H9 (cell line): ENCODE data around the gene FBXL13. TPM values are rescaled to one million over a fixed set of nuclear protein-coding genes. Genes with fewer than 3 reads are reported as not detected.

Experiments used
- DNase-seq: peaks from one replicate; pipeline ENCODE4 v3.0.0-alpha.2; 2017
- H2AFZ ChIP-seq: one replicate; pipeline ENCODE4 v1.6.1; 2013; ENCODE audit warnings: mild to moderate bottlenecking, low read length, control low read depth, moderate library complexity
- H2AK5ac ChIP-seq: 2 replicates; pipeline ENCODE4 v1.6.1; 2013; ENCODE audit warnings: low read length, control low read depth, mixed read lengths; ENCODE audit not compliant: insufficient read length
- H2BK120ac ChIP-seq: one replicate; pipeline ENCODE4 v1.6.1; 2013; ENCODE audit warnings: low read depth, mild to moderate bottlenecking, low read length, control low read depth, inconsistent platforms; ENCODE audit not compliant: poor library complexity, severe bottlenecking
- H2BK12ac ChIP-seq: 2 replicates; pipeline ENCODE4 v1.6.1; 2013; ENCODE audit warnings: low read length, control low read depth, mixed read lengths, low read depth; ENCODE audit not compliant: insufficient read length
- H2BK15ac ChIP-seq: 2 replicates; pipeline ENCODE4 v1.6.1; 2013; ENCODE audit warnings: low read depth, low read length, control low read depth
- H2BK20ac ChIP-seq: one replicate; pipeline ENCODE4 v1.6.1; 2013; ENCODE audit warnings: low read depth, mild to moderate bottlenecking, low read length, control low read depth, inconsistent platforms; ENCODE audit not compliant: poor library complexity, severe bottlenecking
- H2BK5ac ChIP-seq: 2 replicates; pipeline ENCODE4 v1.6.1; 2013; ENCODE audit warnings: low read length, control low read depth, mixed read lengths; ENCODE audit not compliant: insufficient read length
- H3K14ac ChIP-seq: 2 replicates; pipeline ENCODE4 v1.6.1; 2013; ENCODE audit warnings: low read length, control low read depth; ENCODE audit not compliant: insufficient read depth
- H3K18ac ChIP-seq: 2 replicates; pipeline ENCODE4 v1.6.1; 2013; ENCODE audit warnings: low read depth, mild to moderate bottlenecking, mixed read lengths, low read length, control low read depth; ENCODE audit not compliant: insufficient read length
- H3K23ac ChIP-seq: 2 replicates; pipeline ENCODE4 v1.6.1; 2013; ENCODE audit warnings: low read length, control low read depth, mixed read lengths, low read depth; ENCODE audit not compliant: insufficient read length
- H3K23me2 ChIP-seq: 2 replicates; pipeline ENCODE4 v1.6.1; 2013; ENCODE audit warnings: low read depth, mild to moderate bottlenecking, mixed read lengths, low read length, control low read depth; ENCODE audit not compliant: insufficient read length, poor library complexity, severe bottlenecking
- H3K27ac ChIP-seq: 2 replicates; pipeline ENCODE4 v1.5.1; 2013; ENCODE audit warnings: low read length, control low read depth, mixed read lengths, low read depth; ENCODE audit not compliant: insufficient read length
- H3K27me3 ChIP-seq: 2 replicates; pipeline ENCODE4 v1.6.1; 2013; ENCODE audit warnings: low read length, control low read depth, inconsistent platforms; ENCODE audit not compliant: insufficient read depth
- H3K4ac ChIP-seq: 2 replicates; pipeline ENCODE4 v1.6.1; 2013; ENCODE audit warnings: low read depth, mild to moderate bottlenecking, control low read depth, inconsistent platforms, low read length, moderate library complexity
- H3K4me1 ChIP-seq: 2 replicates; pipeline ENCODE4 v1.6.1; 2013; ENCODE audit warnings: low read length, control low read depth, inconsistent platforms; ENCODE audit not compliant: insufficient read depth
- H3K4me2 ChIP-seq: 2 replicates; pipeline ENCODE4 v1.6.1; 2013; ENCODE audit warnings: low read length, control low read depth, mixed read lengths; ENCODE audit not compliant: insufficient read length, insufficient read depth
- H3K56ac ChIP-seq: 2 replicates; pipeline ENCODE4 v1.6.1; 2013; ENCODE audit warnings: low read depth, mild to moderate bottlenecking, mixed read lengths, low read length, control low read depth; ENCODE audit not compliant: insufficient read length
- H3K79me1 ChIP-seq: 2 replicates; pipeline ENCODE4 v1.6.1; 2013; ENCODE audit warnings: low read depth, mild to moderate bottlenecking, moderate library complexity, low read length, control low read depth, inconsistent platforms; ENCODE audit not compliant: insufficient read depth, poor library complexity, severe bottlenecking
- H3K79me2 ChIP-seq: 2 replicates; pipeline ENCODE4 v1.6.1; 2013; ENCODE audit warnings: low read length, control low read depth, inconsistent platforms; ENCODE audit not compliant: insufficient read depth
- H3K9ac ChIP-seq: 2 replicates; pipeline ENCODE4 v1.6.1; 2013; ENCODE audit warnings: low read length, control low read depth, mixed read lengths; ENCODE audit not compliant: insufficient read length; ENCODE audit errors: extremely low read depth
- H3K9me3 ChIP-seq: one replicate; pipeline ENCODE4 v1.6.1; 2013; ENCODE audit warnings: low read depth, low read length, inconsistent platforms; ENCODE audit not compliant: control insufficient read depth
- H3T11ph ChIP-seq: one replicate; pipeline ENCODE4 v1.6.1; 2013; ENCODE audit warnings: mild to moderate bottlenecking, low read length, control low read depth, inconsistent platforms
- H4K20me1 ChIP-seq: one replicate; pipeline ENCODE4 v1.6.1; 2013; ENCODE audit not compliant: control insufficient read depth, insufficient read length, insufficient read depth
- H4K5ac ChIP-seq: 2 replicates; pipeline ENCODE4 v1.6.1; 2013; ENCODE audit warnings: low read depth, mild to moderate bottlenecking, mixed read lengths, low read length, control low read depth; ENCODE audit not compliant: insufficient read length
- H4K8ac ChIP-seq: replicated peaks from 2 replicates; pipeline ENCODE4 v1.6.1; 2013; ENCODE audit warnings: low read length, control low read depth, mixed read lengths, low read depth; ENCODE audit not compliant: insufficient read length
- H4K91ac ChIP-seq: 2 replicates; pipeline ENCODE4 v1.6.1; 2013; ENCODE audit warnings: low read depth, mild to moderate bottlenecking, moderate library complexity, mixed read lengths, low read length, control low read depth; ENCODE audit not compliant: insufficient read length
- H3K27ac Mint-ChIP-seq, 3 experiments: 2 replicates in 2 of 3; 3 replicates in 1 of 3; pipeline ENCODE4 v1.8.0; 2020 to 2021; ENCODE audit warnings: mixed read lengths in 3 of 3, mild to moderate bottlenecking in 1 of 3, moderate library complexity in 1 of 3
- H3K27me3 Mint-ChIP-seq: 2 replicates; pipeline ENCODE4 v1.8.0; 2021; ENCODE audit warnings: low read depth, mild to moderate bottlenecking, moderate library complexity, mixed read lengths
- H3K36me3 Mint-ChIP-seq, 3 experiments: 2 replicates in 2 of 3; 3 replicates in 1 of 3; pipeline ENCODE4 v1.8.0; 2020 to 2021; ENCODE audit warnings: low read depth in 3 of 3, mixed read lengths in 3 of 3; ENCODE audit not compliant: insufficient read depth in 1 of 3
- H3K4me1 Mint-ChIP-seq, 2 experiments: 2 replicates each; pipeline ENCODE4 v1.8.0; 2020; ENCODE audit warnings: mixed read lengths in 2 of 2
- H3K4me3 Mint-ChIP-seq, 2 experiments: 2 replicates in 1 of 2; 3 replicates in 1 of 2; pipeline ENCODE4 v1.8.0; 2020 to 2021; ENCODE audit warnings: mild to moderate bottlenecking in 2 of 2, mixed read lengths in 2 of 2, moderate library complexity in 1 of 2
- H3K9me3 Mint-ChIP-seq, 2 experiments: 2 replicates in 1 of 2; 3 replicates in 1 of 2; pipeline ENCODE4 v1.8.0; 2020; ENCODE audit warnings: mild to moderate bottlenecking in 2 of 2, mixed read lengths in 2 of 2, moderate library complexity in 1 of 2
- WGBS: extraction: QIAGEN DNeasy Blood & Tissue Kit; methylation state at CpG from one replicate; pipeline ENCODE4 v1.1.7; 2013; ENCODE audit warnings: missing lambda C conversion rate, low lambda C conversion rate, mixed read lengths; ENCODE audit not compliant: insufficient read length; ENCODE audit errors: extremely low coverage; 5-methylcytosine and 5-hydroxymethylcytosine counted together
- total RNA-seq: library from RNA; stranded (reverse); gene quantifications from 2 replicates; pipeline ENCODE4 v1.2.1, GENCODE V29; 2021
- TF ChIP-seq, protein P1 (sequence below): fragments of 200-600 bp; sonication (generic); conservative IDR thresholded peaks from 3 replicates; pipeline ENCODE4 v1.8.0; 2021; ENCODE audit warnings: antibody characterized with exemption, mild to moderate bottlenecking

FBXL13 gene
- total RNA-seq, 1 experiment from 2014 or later: 4.4 TPM

DNA sequence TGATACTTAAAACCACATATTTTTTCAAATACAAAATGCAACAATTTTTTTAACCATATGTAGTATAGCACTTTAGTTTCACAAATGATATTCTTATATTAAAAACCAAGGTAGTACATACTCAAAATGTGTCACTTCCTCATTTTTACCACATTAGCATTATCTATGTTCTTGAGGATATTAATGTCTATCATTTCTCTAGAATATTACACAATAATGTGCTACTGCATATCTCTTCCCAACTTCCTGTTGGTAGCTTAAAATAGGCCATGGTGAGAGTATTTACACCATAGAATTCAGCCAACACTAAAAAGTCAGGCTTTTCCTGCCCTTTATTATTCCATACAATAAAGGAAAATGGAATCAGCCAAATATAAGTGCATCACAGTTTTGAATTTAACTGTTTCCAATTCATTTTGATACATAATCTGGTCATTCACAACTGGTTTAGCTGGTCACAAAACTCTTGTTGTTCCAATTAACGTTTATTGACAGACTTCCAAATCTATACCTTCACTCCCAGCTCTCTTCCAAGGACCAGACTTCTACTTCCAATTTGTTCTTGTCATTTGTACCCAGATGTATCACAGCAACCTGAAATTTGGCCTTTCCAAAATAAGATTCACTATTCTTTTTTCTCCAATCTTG, 181.8 kb downstream of the FBXL13 start:
- H3K27me3 Mint-ChIP-seq: no peaks in the 10 kb centered on the region
- Histone ChIP-seq H3K79me2 (no peaks in the 10 kb centered on the region), H3T11ph (no peak overlapping the region), H3K9ac (no peak overlapping the region), H3K56ac (no peak overlapping the region), H4K5ac (no peak overlapping the region), H4K20me1 (no peaks in the 10 kb centered on the region), H2BK120ac (no peak overlapping the region), H3K4me1 (no peaks in the 10 kb centered on the region), H2BK15ac (no peak overlapping the region), H3K18ac (no peak overlapping the region), H3K4me2 (no peak overlapping the region), H4K91ac (no peak overlapping the region), H3K27me3 (no peaks in the 10 kb centered on the region), H2BK20ac (no peak overlapping the region), H3K27ac (no peak overlapping the region), H3K79me1 (no peaks in the 10 kb centered on the region), H2BK5ac (no peak overlapping the region), H3K14ac (no peak overlapping the region), H3K9me3 (no peaks in the 10 kb centered on the region), H4K8ac (no peak overlapping the region), H2AFZ (no peak overlapping the region), H2AK5ac (no peak overlapping the region), H3K23ac (no peak overlapping the region), H3K23me2 (no peaks in the 10 kb centered on the region), H3K4ac (no peak overlapping the region), H2BK12ac (no peak overlapping the region)
- WGBS: no CpG with 5 or more reads among the region's 1 CpG
- no peak overlapping the region for H3K4me3 Mint-ChIP-seq
- no peak overlapping the region for H3K27ac Mint-ChIP-seq
- DNase-seq: no peak
- peaks cover 0 to 2% of the 10 kb centered on the region in 2 experiments; a peak in 1 of 4 replicates for H3K4me1 Mint-ChIP-seq
- no peaks in the 10 kb centered on the region; a peak in 2 of 7 replicates for H3K36me3 Mint-ChIP-seq
- H3K9me3 Mint-ChIP-seq: no peaks in the 10 kb centered on the region
- TF ChIP-seq, protein P1, sequence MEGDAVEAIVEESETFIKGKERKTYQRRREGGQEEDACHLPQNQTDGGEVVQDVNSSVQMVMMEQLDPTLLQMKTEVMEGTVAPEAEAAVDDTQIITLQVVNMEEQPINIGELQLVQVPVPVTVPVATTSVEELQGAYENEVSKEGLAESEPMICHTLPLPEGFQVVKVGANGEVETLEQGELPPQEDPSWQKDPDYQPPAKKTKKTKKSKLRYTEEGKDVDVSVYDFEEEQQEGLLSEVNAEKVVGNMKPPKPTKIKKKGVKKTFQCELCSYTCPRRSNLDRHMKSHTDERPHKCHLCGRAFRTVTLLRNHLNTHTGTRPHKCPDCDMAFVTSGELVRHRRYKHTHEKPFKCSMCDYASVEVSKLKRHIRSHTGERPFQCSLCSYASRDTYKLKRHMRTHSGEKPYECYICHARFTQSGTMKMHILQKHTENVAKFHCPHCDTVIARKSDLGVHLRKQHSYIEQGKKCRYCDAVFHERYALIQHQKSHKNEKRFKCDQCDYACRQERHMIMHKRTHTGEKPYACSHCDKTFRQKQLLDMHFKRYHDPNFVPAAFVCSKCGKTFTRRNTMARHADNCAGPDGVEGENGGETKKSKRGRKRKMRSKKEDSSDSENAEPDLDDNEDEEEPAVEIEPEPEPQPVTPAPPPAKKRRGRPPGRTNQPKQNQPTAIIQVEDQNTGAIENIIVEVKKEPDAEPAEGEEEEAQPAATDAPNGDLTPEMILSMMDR: no peak
